HepG2 (cell line): Measurements from ENCODE around the gene TMEM214. TPM values are rescaled to one million over a fixed set of nuclear protein-coding genes. Genes with fewer than 3 reads are reported as not detected.

Experiments
- ARID4A ChIP-seq: sonication (generic); formaldehyde crosslinking; IDR thresholded peaks from 2 replicates; pipeline ENCODE4 v1.5.0; 2020; ENCODE audit warnings: mild to moderate bottlenecking, missing genetic modification reagents, borderline replicate concordance
- ATF1 ChIP-seq: IDR thresholded peaks from 2 replicates; pipeline ENCODE4 v1.6.1; 2016; ENCODE audit warnings: mild to moderate bottlenecking, control low read depth
- ATF7 ChIP-seq, 2 experiments: fragments of 450-650 bp in 1 of 2; sonication (generic) in 1 of 2; formaldehyde crosslinking in 1 of 2; IDR thresholded peaks; 2 replicates each; pipeline versions ENCODE4 v1.4.0 to v1.6.1; 2016 to 2020; ENCODE audit warnings: antibody characterized with exemption in 1 of 2, mild to moderate bottlenecking in 1 of 2, missing genetic modification reagents in 1 of 2
- CBFB ChIP-seq: sonication (generic); formaldehyde crosslinking; IDR thresholded peaks from 2 replicates; pipeline ENCODE4 v1.4.0; 2020; ENCODE audit warnings: missing genetic modification reagents
- CEBPB ChIP-seq: IDR thresholded peaks from 2 replicates; pipeline ENCODE4 v1.6.1; 2011; ENCODE audit warnings: low read depth, low read length, improper control_type of control experiment, borderline replicate concordance
- DZIP1 ChIP-seq: sonication (generic); formaldehyde crosslinking; IDR thresholded peaks from 2 replicates; pipeline ENCODE4 v1.5.0; 2020; ENCODE audit warnings: mild to moderate bottlenecking, missing genetic modification reagents
- ETV5 ChIP-seq: IDR thresholded peaks from 2 replicates; pipeline ENCODE4 v1.6.1; 2018; ENCODE audit warnings: missing biosample characterization, missing genetic modification reagents, inconsistent platforms, borderline replicate concordance
- HCFC1 ChIP-seq: fragments of 150-350 bp; IDR thresholded peaks from 2 replicates; pipeline ENCODE4 v1.6.1; 2014; ENCODE audit warnings: low read depth, low read length
- HMG20B ChIP-seq: conservative IDR thresholded peaks from 2 replicates; pipeline ENCODE4 v1.6.1; 2016; ENCODE audit warnings: missing genetic modification reagents, missing compliant biosample characterization
- HOXA7 ChIP-seq: sonication (generic); formaldehyde crosslinking; IDR thresholded peaks from 2 replicates; pipeline ENCODE4 v1.8.1; 2022; ENCODE audit warnings: mild to moderate bottlenecking, missing genetic modification reagents, moderate library complexity
- MAFF ChIP-seq: IDR thresholded peaks from 2 replicates; pipeline ENCODE4 v1.6.1; 2011; ENCODE audit warnings: low read depth, low read length, improper control_type of control experiment
- MEIS2 ChIP-seq: sonication (generic); formaldehyde crosslinking; IDR thresholded peaks from 2 replicates; pipeline ENCODE4 v1.9.0; 2021; ENCODE audit warnings: mild to moderate bottlenecking, missing genetic modification reagents
- POLR2AphosphoS2 ChIP-seq: IDR thresholded peaks from 2 replicates; pipeline ENCODE4 v1.6.1; 2011; ENCODE audit warnings: low read depth, low read length, improper control_type of control experiment
- SIN3A ChIP-seq: IDR thresholded peaks from 2 replicates; pipeline ENCODE4 v1.6.1; 2011; ENCODE audit warnings: low read depth, mild to moderate bottlenecking, control low read depth, low read length, borderline replicate concordance
- SMARCE1 ChIP-seq: fragments of 450-650 bp; IDR thresholded peaks from 2 replicates; pipeline ENCODE4 v1.6.1; 2017; ENCODE audit warnings: borderline replicate concordance
- SUZ12 ChIP-seq: fragments of 150-350 bp; IDR thresholded peaks from 2 replicates; pipeline ENCODE4 v1.6.1; 2014; ENCODE audit warnings: low read depth, low read length
- U2AF2 ChIP-seq: fragments of 200-400 bp; formaldehyde crosslinking; IDR thresholded peaks from 2 replicates; pipeline ENCODE4 v1.6.1; 2017; ENCODE audit warnings: low read depth, mild to moderate bottlenecking, low read length
- ZIK1 ChIP-seq: sonication (generic); formaldehyde crosslinking; IDR thresholded peaks from 2 replicates; pipeline ENCODE4 v1.5.0; 2020; ENCODE audit warnings: mild to moderate bottlenecking, low read depth, missing genetic modification reagents, borderline replicate concordance
- ZNF143 ChIP-seq: sonication (generic); formaldehyde crosslinking; IDR thresholded peaks from 2 replicates; pipeline ENCODE4 v1.4.0; 2020; ENCODE audit warnings: missing genetic modification reagents
- ZNF337 ChIP-seq: sonication (generic); formaldehyde crosslinking; IDR thresholded peaks from 2 replicates; pipeline ENCODE4 v1.5.1; 2020; ENCODE audit warnings: missing genetic modification reagents, low read depth, mild to moderate bottlenecking, borderline replicate concordance
- ZNF547 ChIP-seq: sonication (generic); formaldehyde crosslinking; IDR thresholded peaks from 2 replicates; pipeline ENCODE4 v1.5.1; 2020; ENCODE audit warnings: mild to moderate bottlenecking, missing genetic modification reagents
- ZNF766 ChIP-seq: sonication (generic); formaldehyde crosslinking; IDR thresholded peaks from 2 replicates; pipeline ENCODE4 v1.5.0; 2020; ENCODE audit warnings: missing genetic modification reagents, borderline replicate concordance
- polyA plus RNA-seq, 8 experiments: library from polyadenylated mRNA; depleted of rRNA in 3 of 8; stranded (reverse) in 7 of 8; unstranded in 1 of 8; fragments of >200 nt; fragmentation: Illumina TruSeq in 4 of 8; extraction: Trizol in 4 of 8; gene quantifications; 2 replicates each; pipeline versions ENCODE4 v1.2.1 to v1.2.3, GENCODE V29; 2011 to 2016; ENCODE audit warnings: low read depth in 4 of 8, missing spikeins in 1 of 8, mixed read lengths in 1 of 8; ENCODE audit not compliant: insufficient read depth in 1 of 8
- total RNA-seq, 5 experiments: library from RNA; depleted of rRNA; stranded (reverse); fragments of >200 nt; fragmentation: Illumina TruSeq; extraction: Trizol; gene quantifications; 2 replicates each; pipeline ENCODE4 v1.2.3, GENCODE V29; 2016; ENCODE audit warnings: low read depth in 1 of 5

Gene TMEM214
- total and polyA plus RNA-seq, 2 of the 13 experiments (the other 11 are each of a cell fraction or from before 2014, with no cell fraction given): 58.3 to 132 TPM

GRCh38 chr2:27086090-27086723 is 53.4 kb downstream of the TMEM214 start (continued):
- TF ChIP-seq ATF7 (IDR thresholded peaks at IDR 0.05) (no peak), ATF7 (CRISPR knock-in tag; IDR thresholded peaks at IDR 0.05) (no peak), POLR2AphosphoS2 (no peak), HCFC1 (no peak), ZNF766 (CRISPR knock-in tag) (peak; percentile 39; the same call in 1 of the 2 replicates), ZNF143 (CRISPR knock-in tag) (peak; percentile 65; the same call in 1 of the 2 replicates), DZIP1 (CRISPR knock-in tag) (peak; percentile 59), ARID4A (CRISPR knock-in tag) (no peak; the same call in 1 of the 2 replicates), ZIK1 (CRISPR knock-in tag) (peak; percentile 31; the same call in 1 of the 2 replicates), ETV5 (CRISPR knock-in tag) (peak; percentile 68; the same call in 1 of the 2 replicates), ZNF547 (peak; percentile 67; the same call in 1 of the 2 replicates), ATF1 (CRISPR knock-in tag) (no peak), CBFB (CRISPR knock-in tag) (peak; percentile 93), HOXA7 (no peak), ZNF337 (CRISPR knock-in tag) (no peak), MEIS2 (CRISPR knock-in tag) (peak; percentile 78; the same call in 1 of the 2 replicates), SUZ12 (no peak), SIN3A (peak; percentile 90), SMARCE1 (no peak), HMG20B (no peak), CEBPB (no peak), U2AF2 (no peak), MAFF (no peak)
